Inflammatory macrophage treated with lipopolysaccharide for 1 hour (primary cell): ENCODE data around the gene KRT72.
"Not testable (repeated sequence)": the region's sequence is repeated elsewhere in the genome, so short reads cannot be mapped to it uniquely, and the experiment has no call there.

ENCODE experiments used
- DNase-seq, 2 donors: peaks; one replicate each; pipeline ENCODE4 v3.0.0-alpha.2; 2020 to 2022

Gene KRT72

DNA sequence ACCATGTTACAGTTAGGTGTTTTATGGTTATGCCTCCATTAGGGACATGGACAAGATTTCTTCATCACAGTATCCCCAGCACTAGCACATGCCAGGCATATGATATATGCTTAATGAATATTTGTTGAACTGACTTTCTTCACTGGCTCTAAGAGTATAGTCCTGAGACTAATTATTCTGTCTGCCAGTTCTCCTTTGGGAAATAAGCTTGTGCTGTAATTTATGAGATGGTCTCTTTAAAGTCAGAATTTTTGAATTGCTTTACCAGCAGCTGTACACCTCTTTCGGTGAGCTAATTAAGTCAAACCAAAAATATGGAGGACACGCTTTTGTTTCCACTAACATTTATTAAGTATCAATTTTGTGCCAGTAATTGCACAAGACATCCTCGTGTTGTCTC lies 4.8 kb upstream of the KRT72 start:
- DNase-seq: no peak

DNA sequence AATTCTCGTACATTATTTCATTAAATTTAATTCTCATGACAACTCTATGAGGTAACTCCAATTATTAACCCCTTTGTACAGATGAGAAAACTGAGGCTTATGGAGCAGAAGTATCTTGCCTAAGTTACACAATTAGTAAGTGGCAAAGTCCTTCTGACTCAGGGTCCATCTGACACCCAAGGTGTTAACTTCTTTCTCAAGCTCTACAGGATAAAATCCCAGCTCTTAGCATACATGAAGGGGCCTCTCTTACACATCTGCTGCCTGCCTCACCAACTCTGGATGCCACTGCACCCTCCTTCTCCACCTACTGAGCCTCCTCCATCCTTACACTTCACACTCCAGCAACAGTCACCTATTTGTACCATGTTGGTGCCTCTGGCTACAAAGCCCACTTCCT lies 4.3 kb upstream of the KRT72 start:
- no peak for DNase-seq

DNA sequence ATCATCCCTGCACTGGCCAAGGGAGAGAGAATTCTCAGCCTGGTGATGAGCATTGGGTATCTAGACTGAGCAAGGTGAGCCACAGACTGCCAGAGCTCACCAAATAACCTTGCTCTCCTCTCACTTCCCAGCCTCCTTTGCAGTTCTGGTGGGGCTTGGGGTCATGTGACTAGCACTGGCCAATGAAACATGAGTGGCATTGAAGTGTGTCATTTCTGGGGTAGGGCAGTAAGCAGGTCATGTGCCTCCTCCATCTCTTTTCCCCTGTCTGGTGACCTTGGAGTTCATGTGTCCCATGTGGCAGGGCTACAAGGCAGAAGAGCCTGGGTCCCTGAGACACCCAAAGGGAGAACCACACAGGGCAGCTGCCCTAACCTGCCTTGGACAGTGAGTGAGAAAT lies 3.6 kb upstream of the KRT72 start:
- no peak for DNase-seq

DNA sequence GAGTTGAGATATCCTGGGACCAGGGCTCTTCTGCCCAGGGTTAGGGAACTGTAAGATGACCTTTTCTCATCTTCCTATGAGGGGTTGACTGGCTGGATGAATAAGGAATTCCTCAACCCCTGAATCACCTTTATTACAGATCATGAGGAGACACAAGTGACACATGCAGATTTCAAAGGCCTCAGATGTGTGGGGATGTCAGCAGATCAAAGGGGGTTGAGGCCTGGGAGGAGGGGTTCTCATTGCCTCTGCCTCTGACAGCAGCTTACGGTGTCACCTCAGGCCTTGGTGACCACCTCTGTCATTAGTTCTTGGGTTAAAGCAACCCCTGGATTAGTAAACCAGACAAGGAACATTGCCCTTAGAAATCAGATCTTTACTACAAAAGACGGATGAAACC lies 2.1 kb upstream of the KRT72 start:
- DNase-seq: no peak

DNA sequence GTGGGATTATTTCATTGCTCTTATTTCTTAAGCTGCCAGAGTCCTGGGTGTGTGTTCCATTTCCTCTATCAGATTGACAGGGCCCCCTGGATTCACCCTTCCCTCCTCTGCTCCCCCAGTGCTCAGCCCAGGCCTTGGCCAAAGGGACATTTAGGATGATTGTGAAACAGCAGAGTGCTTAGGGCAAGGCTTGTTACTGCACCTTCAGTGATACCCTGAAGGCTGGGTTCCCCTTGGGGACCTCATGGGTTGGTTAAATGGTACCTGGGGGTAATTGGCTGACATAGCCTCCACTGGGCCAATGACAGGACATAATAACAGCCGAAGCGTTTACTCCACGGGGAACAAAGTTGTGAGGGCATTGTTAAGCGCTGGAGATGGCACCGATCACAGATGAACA lies 1.3 kb upstream of the KRT72 start:
- DNase-seq: no peak

DNA sequence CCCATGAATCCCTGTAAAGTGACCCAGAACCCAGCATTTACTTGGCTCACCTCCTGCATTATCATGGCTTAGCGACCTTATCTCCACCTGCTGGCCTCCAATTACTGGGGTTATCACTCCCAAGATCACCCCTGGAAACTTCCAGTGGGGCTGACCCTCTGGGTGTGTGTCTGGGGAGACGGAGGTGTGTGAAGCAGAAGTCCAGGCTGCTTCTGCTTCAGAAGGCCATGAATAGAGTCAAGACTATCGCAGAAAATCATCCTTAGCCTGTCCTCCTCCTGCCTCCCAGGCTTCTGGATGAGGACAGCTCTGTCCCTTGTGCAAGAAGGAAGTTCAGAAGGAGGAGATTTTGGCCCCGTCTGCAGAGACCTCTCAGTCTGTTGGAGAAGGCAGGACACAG lies 408 bp upstream of the KRT72 start:
- no peak for DNase-seq

DNA sequence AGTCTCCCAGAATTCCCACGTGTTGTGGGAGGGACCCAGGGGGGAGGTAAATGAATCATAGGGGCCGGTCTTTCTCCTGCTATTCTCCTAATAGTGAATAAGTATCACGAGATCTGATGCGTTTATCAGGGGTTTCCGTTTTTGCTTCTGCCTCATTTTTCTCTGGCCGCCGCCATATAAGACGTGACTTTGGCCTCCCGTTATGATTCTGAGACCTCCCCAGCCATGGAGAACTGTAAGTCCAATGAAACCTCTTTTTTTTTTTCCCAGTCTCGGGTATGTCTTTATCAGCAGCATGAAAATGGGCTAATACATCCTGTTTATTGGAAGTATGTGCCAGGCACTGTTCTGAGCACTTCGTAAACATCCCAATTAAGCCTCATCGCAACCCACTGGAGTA lies 788 bp downstream of the KRT72 start:
- DNase-seq: no peak

DNA sequence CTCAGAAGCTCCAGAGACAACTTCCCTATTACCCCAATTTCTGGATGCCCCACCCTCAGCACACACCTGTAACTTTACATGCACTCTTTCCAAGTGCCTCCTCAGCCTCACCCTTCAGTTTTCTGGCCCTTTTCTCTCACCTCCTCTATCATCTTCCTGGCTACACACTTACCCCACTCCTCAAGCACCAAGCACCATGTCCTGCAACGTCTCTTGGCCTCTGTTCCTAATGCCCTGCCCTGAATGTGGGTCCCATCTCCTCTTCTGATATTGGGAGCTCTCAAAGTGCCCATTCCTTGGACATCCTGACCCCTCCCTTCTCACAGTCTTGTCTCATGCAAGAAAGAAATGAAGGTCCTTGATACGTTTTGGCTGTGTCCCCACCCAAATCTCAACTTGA lies 1.2 kb downstream of the KRT72 start:
- no peak for DNase-seq

DNA sequence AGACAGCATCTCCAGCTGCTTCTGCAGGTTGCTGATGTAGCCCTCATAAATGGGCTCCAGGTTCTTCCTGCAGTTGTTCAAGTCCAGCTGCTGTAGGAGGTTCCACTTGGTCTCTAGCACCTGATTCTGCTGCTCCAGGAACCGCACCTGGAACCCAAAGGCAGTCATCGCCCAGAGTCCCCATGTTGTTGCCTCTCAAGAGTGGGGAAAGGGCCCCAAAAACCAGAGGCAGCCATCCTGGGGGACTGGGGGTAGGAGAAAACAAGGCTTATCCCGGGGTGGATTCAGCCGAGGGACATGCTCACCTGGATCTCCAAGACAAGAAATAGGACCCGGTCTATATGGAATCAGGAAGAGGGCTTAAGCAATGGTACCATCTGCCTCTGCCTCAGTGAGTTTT lies 2.3 kb downstream of the KRT72 start:
- no peak for DNase-seq

DNA sequence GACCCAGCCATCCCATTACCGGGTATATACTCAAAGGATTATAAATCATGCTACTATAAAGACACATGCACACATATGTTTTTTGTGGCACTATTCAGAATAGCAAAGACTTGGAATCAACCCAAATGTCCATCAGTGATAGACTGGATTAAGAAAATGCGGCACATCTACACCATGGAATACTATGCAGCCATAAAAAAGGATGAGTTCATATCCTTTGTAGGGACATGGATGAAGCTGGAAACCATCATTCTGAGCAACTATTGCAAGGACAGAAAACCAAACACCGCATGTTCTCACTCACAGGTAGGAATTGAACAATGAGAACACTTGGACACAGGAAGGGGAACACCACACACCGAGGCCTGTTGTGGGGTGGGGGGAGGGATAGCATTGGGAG lies 7.0 kb downstream of the KRT72 start:
- DNase-seq: not testable (repeated sequence)

DNA sequence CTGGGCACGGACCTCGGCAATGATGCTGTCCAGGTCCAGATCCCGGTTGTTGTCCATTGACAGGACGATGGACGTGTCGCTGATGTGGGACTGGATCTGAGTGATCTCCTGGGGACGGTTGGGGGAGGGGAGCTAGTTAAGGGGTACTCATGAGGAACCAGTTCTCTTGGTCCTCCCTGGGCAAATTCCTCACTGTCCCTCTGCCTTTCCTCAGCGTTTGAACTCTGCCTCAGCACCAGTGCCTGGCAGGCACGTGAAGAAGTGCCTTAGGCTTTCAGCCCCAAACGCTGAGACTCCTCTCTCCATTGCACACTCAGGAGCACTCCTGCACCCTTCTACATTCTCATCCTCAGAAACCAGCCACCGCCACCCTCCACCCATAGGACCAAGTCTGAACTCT lies 9.7 kb downstream of the KRT72 start:
- no peak for DNase-seq

DNA sequence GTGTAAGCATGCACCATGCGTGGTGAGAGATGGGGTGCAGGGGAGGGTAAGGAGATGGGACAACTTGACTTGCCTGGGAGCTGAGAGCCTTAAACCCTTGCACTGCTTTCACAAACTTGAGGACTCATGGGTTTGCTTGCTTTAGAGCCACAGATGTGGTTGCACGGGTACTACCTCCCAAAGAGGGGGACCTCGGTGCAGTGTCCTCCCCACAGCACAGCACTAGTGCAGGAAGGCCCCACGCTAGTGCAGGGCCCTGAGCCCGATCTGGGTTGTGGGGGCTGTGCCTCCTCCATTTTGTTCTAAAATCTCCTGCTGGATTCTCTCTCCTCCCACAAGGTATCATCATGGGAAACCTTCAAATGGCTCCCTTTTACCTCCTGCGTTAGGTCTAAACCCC lies 11.2 kb downstream of the KRT72 start:
- no peak for DNase-seq

DNA sequence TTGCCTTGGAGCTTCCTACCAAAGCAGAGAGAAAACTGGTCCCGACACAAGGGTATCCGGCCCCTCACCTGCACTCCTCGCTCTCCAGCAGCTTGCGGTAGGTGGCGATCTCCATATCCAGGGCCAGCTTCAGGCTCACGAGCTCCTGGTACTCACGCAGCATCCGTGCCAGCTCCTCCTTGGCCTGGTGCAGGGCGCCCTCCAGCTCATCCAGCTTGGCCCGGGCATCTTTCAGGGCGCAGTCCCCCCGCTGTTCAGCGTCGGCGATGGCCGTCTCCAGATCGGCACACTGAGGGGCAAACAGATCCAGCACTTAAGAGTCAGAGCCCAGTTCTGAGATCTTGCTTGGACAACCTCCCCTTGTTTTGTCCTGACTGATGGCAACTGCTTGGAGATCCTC lies 13.7 kb downstream of the KRT72 start:
- no peak for DNase-seq

DNA sequence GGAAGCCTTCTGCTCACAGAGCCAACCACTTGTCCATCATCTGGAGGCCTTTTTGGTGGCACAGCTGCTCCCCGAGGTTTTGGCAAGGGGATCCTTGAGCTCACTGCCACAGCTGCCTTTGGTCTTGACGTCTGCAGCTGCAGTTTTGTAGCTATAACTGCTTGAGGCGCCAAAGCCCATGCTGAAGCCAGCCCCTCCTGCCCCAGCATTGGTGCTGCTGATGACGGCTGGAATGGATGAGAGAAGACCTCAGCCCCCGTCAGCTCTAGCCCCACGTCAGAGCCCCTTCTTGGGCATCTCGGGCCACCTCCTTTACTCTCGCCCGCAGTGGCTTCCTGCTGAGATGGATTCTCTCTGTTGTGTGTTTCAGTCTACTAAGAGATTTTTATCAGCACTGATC lies 15.3 kb downstream of the KRT72 start:
- no peak for DNase-seq

DNA sequence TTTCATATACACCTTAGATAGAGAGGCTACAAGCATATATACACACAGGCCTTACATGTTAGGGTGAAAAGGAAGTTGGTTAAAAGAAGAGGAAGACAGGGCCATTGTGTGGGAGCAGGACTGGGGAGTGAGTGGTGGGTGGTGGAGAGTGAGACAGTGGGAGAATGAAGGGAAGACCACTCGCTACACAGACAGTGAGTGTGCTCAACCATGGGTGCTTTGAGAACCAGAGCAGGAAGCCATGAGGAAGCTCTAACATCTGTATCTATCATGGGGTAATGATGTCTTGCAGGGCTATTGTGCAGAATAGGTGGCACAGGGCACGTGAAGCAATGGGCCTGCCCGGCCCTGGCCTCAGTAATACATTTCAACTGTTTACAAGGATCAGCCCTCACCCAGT lies 16.2 kb downstream of the KRT72 start:
- DNase-seq: peak; percentile 33 to 66

DNA sequence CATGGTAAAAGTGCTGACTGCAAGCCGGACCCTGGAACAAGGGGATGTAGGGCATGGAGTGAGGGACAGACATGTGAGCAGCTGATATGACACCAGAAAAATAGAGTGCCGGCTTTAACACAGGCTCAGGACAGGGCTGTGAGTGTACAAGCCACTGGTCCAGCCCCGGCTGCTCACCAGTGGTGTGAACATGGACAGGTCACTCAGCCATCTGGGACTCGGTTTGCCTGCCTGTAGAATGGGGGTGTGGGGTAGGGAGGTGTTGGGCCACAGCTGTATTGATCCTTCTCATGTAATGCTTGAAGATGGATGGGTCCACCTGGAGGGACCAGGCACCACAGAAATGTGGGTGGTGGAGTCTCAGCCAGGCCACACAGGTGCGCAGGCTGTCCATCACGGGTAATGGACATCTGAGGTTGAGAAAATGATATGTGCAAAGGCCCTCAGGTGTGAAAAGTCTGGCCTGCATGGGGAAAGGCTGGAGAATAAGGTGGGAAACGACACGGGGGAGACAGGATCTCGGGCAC lies 17.0 kb downstream of the KRT72 start:
- no peak for DNase-seq

DNA sequence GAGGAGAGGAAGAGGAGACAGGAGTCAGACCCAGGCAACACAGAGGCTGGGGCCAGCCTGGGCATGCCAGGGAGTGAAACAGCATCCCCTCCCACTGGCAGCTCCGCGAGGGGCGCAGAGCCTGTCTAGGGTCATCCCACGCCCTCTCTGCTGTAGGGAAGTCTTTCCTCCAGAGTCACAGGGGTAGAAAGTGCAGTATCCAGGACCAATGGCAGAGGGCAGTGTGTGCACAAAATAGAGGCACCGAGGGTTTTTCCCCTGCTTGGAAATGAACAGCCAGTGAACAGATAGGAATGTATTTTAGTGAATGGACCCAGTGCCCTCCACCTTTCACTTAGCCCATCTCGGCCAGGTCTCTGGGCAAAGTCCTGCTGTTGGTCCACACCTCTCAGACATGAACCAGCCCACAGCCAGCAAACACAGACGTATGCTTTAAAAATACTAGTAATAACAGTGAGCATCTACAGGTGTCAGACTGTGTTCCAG lies 18.2 kb downstream of the KRT72 start:
- DNase-seq: peak; percentile 77 to 92

DNA sequence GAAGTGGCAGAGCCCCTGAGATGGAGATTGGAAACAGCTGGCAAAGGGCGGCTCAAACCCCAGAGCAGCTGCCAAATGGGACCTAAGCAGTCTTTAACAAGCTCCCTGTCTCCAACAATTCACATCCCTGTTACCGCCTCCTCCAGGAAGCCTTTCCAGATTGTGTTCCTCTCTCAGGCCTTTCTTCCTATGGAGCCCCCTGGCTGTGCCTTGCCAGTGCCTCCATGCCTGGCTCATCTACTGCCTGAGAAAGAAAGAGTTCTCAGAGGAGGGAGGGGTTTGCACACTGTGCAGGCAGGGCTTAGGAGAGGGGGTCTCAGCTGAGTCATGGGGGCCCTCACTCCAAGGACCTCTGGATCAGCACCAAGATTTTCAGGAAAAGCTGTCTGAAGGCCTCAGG lies 18.8 kb downstream of the KRT72 start:
- DNase-seq: no peak

DNA sequence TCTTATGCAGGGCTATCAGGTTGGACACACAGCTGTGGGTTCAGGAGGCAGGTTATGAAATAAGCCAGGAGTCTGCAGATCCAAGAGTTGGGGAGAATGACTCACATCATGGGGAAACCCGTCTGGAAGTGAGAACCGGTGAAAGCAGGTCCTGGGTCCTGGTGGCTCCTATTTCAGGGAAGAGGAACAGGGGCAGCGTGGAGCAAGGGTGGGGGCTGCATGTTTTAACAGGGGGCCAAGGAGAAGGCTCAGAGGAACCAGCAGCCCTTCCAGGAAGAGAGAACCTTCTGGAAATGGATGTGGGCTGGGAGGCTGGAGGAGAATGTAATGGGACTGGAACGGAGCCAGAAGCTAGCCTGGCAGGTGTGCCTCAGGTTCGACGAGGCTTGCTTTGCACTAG lies 19.8 kb downstream of the KRT72 start:
- peak in 1 of 2 donors; percentile 49 for DNase-seq

DNA sequence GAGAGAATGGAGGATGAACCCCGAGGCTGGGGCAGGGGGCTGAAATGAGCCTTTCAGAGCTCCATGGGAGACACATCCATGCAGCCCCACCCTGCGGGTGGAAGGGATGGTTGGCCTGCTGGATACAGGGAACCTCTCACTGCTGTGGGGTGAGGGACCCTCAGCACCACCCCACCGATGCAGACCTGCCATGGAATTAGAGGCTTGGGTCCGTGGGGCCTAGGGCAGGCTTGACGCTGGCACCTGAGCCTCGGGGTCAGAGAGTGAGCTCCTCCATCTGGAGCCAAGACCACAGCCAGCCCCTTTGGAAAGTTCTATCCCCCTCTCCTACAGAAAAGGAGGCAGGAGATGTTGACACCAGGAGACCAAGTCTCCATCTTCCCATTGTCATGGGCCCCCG lies 20.2 kb downstream of the KRT72 start:
- no peak for DNase-seq

DNA sequence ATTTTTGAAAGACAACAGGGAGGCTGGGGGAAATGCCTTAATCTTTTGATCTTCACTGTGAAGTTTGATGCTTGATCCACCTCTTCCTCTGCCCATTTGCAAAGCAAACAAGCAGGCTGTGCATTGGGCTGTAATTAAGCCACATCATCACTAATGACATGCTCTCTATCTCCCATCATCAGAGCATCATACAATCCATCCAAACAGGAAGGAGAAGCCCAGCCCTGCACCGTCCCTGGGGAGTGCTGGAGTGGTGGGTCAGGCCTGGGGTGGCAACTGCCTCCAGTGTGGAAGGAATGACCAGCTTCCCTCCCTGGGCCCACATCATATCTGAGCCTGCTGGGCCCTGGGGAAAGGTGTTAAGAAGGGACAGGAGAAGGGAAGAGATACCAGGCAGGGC lies 20.8 kb downstream of the KRT72 start:
- no peak for DNase-seq

DNA sequence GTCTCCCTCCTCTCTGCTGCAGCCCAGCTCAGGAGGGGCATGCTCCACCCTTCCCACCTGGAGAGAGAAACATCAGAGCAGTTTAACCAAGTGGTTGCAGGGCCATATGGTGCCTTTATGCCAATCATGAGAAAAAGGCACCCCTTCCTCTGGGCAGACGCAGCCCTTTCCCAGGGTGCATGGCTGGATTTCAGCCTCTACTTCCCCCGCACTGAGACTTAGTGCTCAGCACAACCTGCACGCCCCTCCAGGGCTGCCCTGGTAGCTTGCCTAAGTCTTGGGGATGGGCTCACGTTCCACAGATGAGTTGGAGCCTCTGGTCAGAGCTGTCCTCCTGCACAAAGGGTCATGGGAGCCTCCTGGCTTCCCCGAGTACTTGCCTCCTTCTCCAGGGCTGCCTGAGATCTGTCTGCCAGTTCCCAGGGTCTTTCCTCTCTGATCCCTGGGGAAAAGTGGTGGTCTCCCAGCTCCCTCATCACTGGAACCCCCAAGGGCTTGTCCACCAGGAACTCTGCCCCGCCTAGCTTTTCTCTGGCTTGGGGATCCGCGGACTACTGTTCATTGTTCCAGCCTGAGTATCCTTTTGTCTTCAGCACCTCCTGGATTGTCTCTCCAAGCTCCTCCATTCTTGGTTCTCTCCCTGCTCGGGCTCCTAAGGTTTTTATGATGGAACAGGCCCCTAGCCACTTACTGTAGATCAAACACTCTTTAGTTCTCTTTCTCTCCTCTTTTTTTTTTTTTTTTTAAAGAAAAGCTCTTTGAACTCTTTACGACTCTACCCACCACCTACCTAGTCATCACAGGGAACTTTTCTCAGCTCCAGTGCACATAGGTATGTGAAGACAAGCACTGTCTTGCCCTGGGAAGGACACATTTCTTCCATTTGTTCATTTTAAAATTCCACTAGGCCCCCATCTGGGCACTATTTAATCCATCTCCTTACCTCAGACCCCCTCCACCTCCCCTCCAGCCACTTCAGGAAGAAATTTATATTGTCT lies 21.5 kb downstream of the KRT72 start:
- no peak for DNase-seq

DNA sequence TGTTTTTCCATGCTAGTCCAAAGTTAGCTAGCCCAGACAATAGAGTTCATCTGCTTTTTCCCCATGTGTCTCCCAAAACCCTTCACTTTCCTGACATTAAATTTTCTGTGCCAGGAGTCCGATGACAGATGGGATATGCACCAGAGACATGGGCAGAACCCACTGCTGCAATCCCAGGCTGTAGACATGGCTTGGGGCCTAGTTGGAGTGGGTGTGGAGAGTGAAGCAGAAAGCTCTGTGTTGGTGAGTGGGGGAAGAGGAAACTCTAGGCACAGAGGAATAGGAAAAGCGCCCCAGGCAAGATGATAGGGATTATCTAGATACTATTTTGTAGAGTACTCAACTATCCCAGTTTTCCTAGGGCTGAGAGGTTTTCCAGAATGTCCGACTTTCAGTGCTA lies 22.8 kb downstream of the KRT72 start:
- DNase-seq: no peak

DNA sequence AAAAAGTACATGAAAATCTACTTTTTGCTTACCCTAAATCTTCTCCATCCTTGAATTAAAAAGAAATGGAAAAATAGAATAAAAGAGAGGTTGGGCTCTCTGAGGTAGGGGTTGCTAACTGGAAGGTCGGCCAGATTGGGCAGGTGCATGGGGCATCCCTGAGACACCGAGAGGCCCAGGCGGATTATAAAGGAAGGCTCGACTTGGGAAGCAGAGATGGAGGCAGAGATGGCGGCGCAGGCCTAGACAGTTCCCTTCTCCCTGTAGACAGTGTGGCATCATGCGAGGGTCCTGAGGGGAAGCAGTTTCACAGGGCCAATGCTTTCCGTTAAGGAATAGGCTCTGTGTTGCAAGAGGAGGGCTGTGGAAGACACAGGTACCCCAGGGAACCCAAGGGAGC lies 23.9 kb downstream of the KRT72 start:
- DNase-seq: no peak

DNA sequence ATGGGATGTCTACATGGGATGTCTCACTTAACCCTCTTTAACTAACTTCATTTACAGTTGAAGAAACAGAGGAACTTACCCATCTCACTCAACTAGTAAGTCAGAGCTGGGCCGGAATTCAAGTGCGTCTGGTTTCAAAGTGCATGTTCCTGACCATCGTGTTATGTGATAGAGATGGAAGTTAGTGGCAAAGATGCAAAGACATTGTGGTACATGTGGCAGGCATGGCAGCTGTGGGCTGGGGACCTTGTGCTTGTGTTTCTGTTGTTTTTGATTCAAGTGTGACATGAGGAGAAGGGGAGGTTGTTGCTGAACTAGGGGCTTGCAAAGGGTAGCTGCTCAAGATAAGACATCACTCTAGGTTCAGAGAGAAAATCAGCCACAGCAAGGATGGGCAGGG lies 25.3 kb downstream of the KRT72 start:
- no peak for DNase-seq
